Breast epithelium (tissue), 4 donors: Measurements from ENCODE around the gene SKIC2. TPM values are rescaled to one million over a fixed set of nuclear protein-coding genes. Genes with fewer than 3 reads are reported as not detected.

Experiments
- DNase-seq, 2 donors: peaks; one replicate each; pipeline ENCODE4 v3.0.0-alpha.2; 2019; ENCODE audit warnings: low spot score in 2 of 2
- H3K27ac ChIP-seq, 2 donors: fragments of 200-600 bp; sonication (generic) in 1 of 2; one replicate each; pipeline ENCODE4 v1.5.1; 2016 to 2019; ENCODE audit warnings: mild to moderate bottlenecking in 1 of 2
- H3K27me3 ChIP-seq, 2 donors: fragments of 200-600 bp; sonication (generic) in 1 of 2; one replicate each; pipeline versions ENCODE4 v1.5.1 to v1.6.0; 2017 to 2019; ENCODE audit warnings: control low read depth in 1 of 2, mild to moderate bottlenecking in 1 of 2
- H3K36me3 ChIP-seq: fragments of 200-600 bp; one replicate; pipeline ENCODE4 v1.5.1; 2019
- H3K4me1 ChIP-seq, 2 donors: fragments of 200-600 bp; sonication (generic); one replicate each; pipeline ENCODE4 v1.5.1; 2016 to 2019; ENCODE audit warnings: control low read depth in 1 of 2
- H3K4me3 ChIP-seq, 3 donors: fragments of 200-600 bp; sonication (generic); 1 replicate in 2 of 3; 2 replicates in 1 of 3; pipeline ENCODE4 v1.5.1; 2016 to 2019; ENCODE audit warnings: mild to moderate bottlenecking in 3 of 3, moderate library complexity in 2 of 3
- H3K9me3 ChIP-seq, 2 donors: fragments of 200-600 bp; sonication (generic) in 1 of 2; one replicate each; pipeline ENCODE4 v1.5.1; 2016 to 2019; ENCODE audit warnings: control low read depth in 1 of 2
- POLR2A ChIP-seq: fragments of 450-650 bp; IDR thresholded peaks from one replicate; pipeline ENCODE4 v1.6.1; 2016; ENCODE audit warnings: antibody characterized with exemption, mild to moderate bottlenecking, moderate library complexity
- POLR2AphosphoS5 ChIP-seq, 3 donors: sonication (generic); formaldehyde crosslinking; IDR thresholded peaks; one replicate each; pipeline ENCODE4 v1.6.1; 2017; ENCODE audit warnings: antibody characterized with exemption in 3 of 3
- intact Hi-C: fragments of 100-400 bp; cut with DNase I; formaldehyde crosslinking; loops from one replicate; pipeline ENCODE4 v1.15.1; 2023; ENCODE audit warnings: low total_unique reads
- total RNA-seq, 3 donors: library from RNA; depleted of rRNA; stranded (reverse); fragments of >200 nt; gene quantifications; one replicate each; pipeline ENCODE4 v1.1.0, GENCODE V29; 2016
- TF ChIP-seq, protein P1 (sequence below), 3 donors: fragments of 450-650 bp; IDR thresholded peaks; one replicate each; pipeline ENCODE4 v1.5.1; 2016 to 2017; ENCODE audit warnings: antibody characterized with exemption in 3 of 3, mild to moderate bottlenecking in 3 of 3, moderate library complexity in 3 of 3

Gene SKIC2
- total RNA-seq, 3 donors from 2014 or later: 30.7 to 46.5 (median 43.9) TPM

DNA sequence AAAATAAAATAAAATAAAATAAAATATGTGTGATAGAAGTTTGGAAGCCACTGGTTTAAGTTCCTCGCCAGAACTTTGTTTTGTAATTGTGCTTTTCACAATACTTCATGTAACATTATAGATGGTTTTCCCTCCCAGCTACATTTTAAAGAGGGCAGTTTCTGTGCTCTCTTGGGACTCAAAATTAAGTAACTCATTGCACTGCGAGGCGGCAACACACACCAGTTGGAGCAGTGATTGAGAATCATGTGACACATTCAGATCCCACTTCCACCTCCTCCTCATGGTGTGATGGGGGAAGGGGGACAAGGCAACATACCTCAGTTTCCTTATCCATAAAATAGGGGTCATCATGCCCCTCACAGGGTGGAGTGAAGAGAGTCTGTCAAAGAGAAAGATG is 24.0 kb upstream of the SKIC2 start:
- intact Hi-C loops: no loop called here
- Histone ChIP-seq H3K27me3 (no peaks in the 10 kb centered on the region), H3K4me1 (no peaks in the 10 kb centered on the region), H3K36me3 (no peaks in the 10 kb centered on the region), H3K9me3 (no peaks in the 10 kb centered on the region), H3K4me3 (no peak overlapping the region), H3K27ac (no peak overlapping the region)
- TF ChIP-seq, protein P1, sequence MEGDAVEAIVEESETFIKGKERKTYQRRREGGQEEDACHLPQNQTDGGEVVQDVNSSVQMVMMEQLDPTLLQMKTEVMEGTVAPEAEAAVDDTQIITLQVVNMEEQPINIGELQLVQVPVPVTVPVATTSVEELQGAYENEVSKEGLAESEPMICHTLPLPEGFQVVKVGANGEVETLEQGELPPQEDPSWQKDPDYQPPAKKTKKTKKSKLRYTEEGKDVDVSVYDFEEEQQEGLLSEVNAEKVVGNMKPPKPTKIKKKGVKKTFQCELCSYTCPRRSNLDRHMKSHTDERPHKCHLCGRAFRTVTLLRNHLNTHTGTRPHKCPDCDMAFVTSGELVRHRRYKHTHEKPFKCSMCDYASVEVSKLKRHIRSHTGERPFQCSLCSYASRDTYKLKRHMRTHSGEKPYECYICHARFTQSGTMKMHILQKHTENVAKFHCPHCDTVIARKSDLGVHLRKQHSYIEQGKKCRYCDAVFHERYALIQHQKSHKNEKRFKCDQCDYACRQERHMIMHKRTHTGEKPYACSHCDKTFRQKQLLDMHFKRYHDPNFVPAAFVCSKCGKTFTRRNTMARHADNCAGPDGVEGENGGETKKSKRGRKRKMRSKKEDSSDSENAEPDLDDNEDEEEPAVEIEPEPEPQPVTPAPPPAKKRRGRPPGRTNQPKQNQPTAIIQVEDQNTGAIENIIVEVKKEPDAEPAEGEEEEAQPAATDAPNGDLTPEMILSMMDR (IDR thresholded peaks at IDR 0.05): no peak
- TF ChIP-seq POLR2A: no peak
- no peak for TF ChIP-seq POLR2AphosphoS5 (IDR thresholded peaks at IDR 0.05)
- DNase-seq: no peak

DNA sequence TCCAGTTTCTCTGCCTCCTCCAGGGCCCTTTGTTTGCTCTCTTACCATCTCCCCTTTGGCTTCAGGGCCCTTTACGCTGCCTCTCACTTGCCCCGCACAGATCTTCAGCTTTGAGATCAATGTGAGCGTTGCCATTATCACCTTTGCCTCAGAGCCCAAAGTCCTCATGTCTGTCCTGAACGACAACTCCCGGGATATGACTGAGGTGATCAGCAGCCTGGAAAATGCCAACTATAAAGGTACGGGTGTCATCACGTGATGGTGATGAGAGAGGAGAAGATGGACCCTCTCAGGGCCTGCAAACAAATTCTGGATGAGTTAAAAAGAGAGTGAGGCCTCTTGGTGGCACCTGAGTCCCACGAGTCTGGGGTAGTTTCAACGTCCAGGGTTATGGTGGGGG is 23.2 kb upstream of the SKIC2 start:
- intact Hi-C loops: no loop called here
- Histone ChIP-seq H3K4me3 (no peak overlapping the region), H3K9me3 (no peaks in the 10 kb centered on the region), H3K27ac (no peak overlapping the region), H3K27me3 (no peaks in the 10 kb centered on the region), H3K36me3 (no peaks in the 10 kb centered on the region), H3K4me1 (no peaks in the 10 kb centered on the region)
- TF ChIP-seq POLR2A (no peak), POLR2AphosphoS5 (IDR thresholded peaks at IDR 0.05) (no peak)
- TF ChIP-seq, protein P1 (IDR thresholded peaks at IDR 0.05): no peak
- DNase-seq: no peak

DNA sequence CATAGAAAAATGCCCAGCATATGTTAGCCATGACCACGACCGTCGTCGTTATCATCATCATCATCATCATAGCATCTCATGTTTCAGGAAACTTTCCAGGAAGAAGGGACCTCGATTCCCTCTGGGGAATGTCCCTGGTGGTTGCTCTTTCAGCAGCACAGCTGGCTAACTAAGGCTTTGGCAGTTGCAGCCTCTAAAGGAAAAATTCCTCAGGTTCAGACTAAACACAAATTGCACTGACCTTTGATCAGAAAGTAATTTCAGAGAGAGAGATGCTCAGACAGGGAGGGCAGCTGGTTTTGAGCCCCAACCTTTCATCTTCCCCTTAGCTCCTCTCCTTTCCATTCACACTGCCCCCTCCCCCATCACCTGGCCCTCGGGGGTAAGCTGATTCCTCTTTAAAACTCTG is 18.7 kb upstream of the SKIC2 start:
- Histone ChIP-seq H3K36me3 (no peaks in the 10 kb centered on the region), H3K27me3 (no peaks in the 10 kb centered on the region), H3K4me1 (peaks cover 0 to 6% of the 10 kb centered on the region in 2 donors), H3K27ac (no peak overlapping the region), H3K4me3 (no peak overlapping the region), H3K9me3 (no peaks in the 10 kb centered on the region)
- intact Hi-C loops: no loop called here
- TF ChIP-seq POLR2AphosphoS5 (IDR thresholded peaks at IDR 0.05) (no peak), POLR2A (no peak)
- TF ChIP-seq, protein P1 (IDR thresholded peaks at IDR 0.05): no peak
- no peak for DNase-seq

DNA sequence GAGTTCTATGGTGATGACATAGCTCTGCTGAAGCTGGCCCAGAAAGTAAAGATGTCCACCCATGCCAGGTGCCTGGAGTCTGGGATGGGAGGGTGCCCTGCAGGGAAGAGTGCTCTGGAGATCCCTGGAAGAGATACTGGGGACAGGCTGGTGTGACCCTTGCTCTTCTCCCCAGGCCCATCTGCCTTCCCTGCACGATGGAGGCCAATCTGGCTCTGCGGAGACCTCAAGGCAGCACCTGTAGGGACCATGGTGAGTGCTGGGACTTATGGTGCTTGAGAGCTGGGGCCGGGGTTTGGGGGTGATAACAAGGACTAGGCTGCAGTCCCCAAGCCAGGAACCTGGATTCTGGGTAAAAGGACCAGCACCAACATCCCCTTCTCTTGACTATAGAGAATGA is 15.2 kb upstream of the SKIC2 start:
- Histone ChIP-seq H3K36me3 (no peaks in the 10 kb centered on the region), H3K4me1 (peaks cover 10 to 17% of the 10 kb centered on the region in 2 donors), H3K9me3 (no peaks in the 10 kb centered on the region), H3K27me3 (no peaks in the 10 kb centered on the region), H3K27ac (no peak overlapping the region), H3K4me3 (no peak overlapping the region)
- no peak for DNase-seq
- TF ChIP-seq POLR2AphosphoS5 (IDR thresholded peaks at IDR 0.05) (no peak), POLR2A (no peak)
- TF ChIP-seq, protein P1 (IDR thresholded peaks at IDR 0.05): no peak
- intact Hi-C loops: no loop called here

DNA sequence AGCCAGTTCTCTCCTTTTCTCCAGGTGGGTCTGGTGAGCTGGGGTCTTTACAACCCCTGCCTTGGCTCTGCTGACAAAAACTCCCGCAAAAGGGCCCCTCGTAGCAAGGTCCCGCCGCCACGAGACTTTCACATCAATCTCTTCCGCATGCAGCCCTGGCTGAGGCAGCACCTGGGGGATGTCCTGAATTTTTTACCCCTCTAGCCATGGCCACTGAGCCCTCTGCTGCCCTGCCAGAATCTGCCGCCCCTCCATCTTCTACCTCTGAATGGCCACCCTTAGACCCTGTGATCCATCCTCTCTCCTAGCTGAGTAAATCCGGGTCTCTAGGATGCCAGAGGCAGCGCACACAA is 13.8 kb upstream of the SKIC2 start:
- DNase-seq: no peak
- peak overlapping the region in 2 of 3 donors; percentile 39 to 63 for H3K4me3 ChIP-seq
- H3K36me3 ChIP-seq: no peaks in the 10 kb centered on the region
- peak overlapping the region; percentile 93 to 98 for H3K27ac ChIP-seq
- peaks cover 10 to 17% of the 10 kb centered on the region in 2 donors for H3K4me1 ChIP-seq
- H3K9me3 ChIP-seq: no peaks in the 10 kb centered on the region
- intact Hi-C loops: no loop called here
- TF ChIP-seq POLR2A (no peak), POLR2AphosphoS5 (IDR thresholded peaks at IDR 0.05) (no peak)
- TF ChIP-seq, protein P1 (IDR thresholded peaks at IDR 0.05): no peak
- no peaks in the 10 kb centered on the region for H3K27me3 ChIP-seq
